ENCODE data around the gene TCEA3. TPM values are rescaled to one million over a fixed set of nuclear protein-coding genes. Genes with fewer than 3 reads are reported as not detected.

The TCEA3 gene
- total RNA-seq, 1 experiment from 2014 or later, result not detected

- no peak for DNase-seq (ENCODE audit: low spot score)
These were observed 3.2 kb downstream of the TCEA3 start for GRCh38 chr1:23421343-23421742.

- DNase-seq (ENCODE audit: low spot score), result no peak
These were observed 3.8 kb downstream of the TCEA3 start for GRCh38 chr1:23420778-23421177.

- DNase-seq (ENCODE audit: low spot score), result no peak
These were observed 5.4 kb downstream of the TCEA3 start for GRCh38 chr1:23419180-23419579.

- DNase-seq (ENCODE audit: low spot score), result no peak
These were observed 7.0 kb downstream of the TCEA3 start for GRCh38 chr1:23417570-23417969.

- no peak for DNase-seq (ENCODE audit: low spot score)
These were observed 7.6 kb downstream of the TCEA3 start for GRCh38 chr1:23416964-23417363.

- DNase-seq (ENCODE audit: low spot score), result no peak
These were observed 15.7 kb downstream of the TCEA3 start for GRCh38 chr1:23408797-23409290.

- no peak for DNase-seq (ENCODE audit: low spot score)
These were observed 17.4 kb downstream of the TCEA3 start for GRCh38 chr1:23407016-23407630.

DNA sequence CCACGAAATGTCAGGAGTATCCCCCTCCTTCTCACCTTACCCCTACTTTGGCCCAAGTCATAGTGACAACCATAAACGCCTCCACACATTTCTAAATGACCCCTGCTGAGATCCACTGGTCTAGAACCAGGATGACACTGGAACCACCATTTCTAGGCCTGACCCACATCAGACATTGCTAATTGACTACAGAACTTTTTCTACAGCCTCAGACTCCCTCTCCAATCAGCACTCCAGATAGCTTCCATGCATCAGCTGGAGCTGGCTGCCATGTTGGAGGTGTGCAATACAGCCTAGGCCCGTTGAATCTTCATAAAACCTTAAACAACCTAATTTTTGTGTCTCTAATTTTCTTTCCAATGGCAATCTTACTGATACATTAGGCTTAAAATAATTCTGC, 18.6 kb downstream of the TCEA3 start:
- DNase-seq (ENCODE audit: low spot score), result no peak

DNA sequence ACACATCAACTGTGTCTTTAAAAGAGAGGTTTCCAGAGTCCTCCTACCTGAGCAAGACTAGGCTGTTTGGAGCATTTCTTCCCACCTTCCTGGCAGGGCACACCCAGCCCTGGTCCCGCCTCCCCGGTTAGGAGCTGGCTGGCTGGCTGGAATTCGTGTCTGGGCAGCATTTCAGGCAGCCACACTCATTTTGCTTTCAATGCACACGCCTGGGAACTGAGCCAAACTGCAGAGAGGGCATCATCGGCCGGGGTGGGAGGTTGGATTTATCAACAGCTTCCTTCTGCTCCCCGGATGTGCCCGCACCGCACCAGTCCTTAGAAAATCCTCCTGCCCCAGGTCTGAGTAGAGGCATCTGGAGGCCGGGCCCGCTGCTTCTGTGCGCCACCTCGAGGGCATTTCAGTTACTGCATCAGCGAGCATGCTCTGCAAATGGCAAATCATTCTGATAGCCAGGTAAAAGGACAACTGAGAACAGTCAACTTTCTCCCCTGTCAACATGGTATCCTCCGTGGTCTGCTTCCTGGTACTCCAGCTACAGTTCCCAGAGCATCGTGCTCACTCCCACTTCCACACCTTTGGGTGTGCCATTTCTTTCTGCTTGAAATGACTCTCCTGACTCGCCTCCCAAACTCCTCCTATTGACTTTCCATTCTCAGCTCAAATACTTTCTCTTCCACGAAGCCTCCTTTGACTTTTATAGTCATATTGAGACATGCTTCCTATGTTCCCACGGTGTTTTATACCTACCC, 20.6 kb downstream of the TCEA3 start:
- peak; percentile 91 for DNase-seq (ENCODE audit: low spot score)

- no peak for DNase-seq (ENCODE audit: low spot score)
These were observed 21.2 kb downstream of the TCEA3 start for GRCh38 chr1:23403355-23403734.

- peak; percentile 58 for DNase-seq (ENCODE audit: low spot score)
These were observed 21.6 kb downstream of the TCEA3 start for GRCh38 chr1:23403038-23403336.

DNA sequence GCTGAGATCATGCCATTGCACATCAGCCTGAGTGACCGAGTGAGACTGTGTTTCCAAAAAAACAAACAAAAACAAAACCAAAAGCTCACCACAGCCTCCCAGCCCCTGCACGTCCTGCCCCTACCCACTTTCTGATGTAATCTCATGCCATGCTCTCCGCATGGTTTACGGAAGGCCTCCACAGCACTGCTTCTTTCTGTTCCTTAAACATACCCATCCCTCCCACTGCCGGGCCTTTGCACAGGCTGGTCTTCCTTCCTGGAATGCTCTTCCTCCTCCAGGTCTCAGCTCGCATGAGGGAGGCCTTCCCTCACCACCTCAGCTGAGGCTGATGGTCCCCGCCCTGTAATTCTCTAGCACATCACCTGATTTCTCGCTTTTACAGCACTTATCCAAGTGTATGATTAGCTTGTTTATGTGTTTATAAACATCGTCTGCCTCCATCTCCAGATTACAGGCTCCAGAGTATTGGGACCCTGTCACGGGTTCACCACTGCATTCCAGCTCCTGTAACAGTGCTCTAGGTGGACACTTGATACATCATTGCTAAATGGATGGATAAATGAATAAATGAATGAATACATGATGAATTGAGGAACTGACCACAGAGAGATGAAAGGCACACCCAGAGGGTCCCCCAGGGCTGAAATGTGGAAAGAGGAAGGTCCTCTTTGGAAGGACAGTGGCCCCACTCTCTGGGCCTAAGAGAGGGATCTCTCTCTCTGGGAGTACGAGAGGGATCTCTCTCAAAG, 22.1 kb downstream of the TCEA3 start:
- no peak for DNase-seq (ENCODE audit: low spot score)

- no peak for DNase-seq (ENCODE audit: low spot score)
These were observed 23.2 kb downstream of the TCEA3 start for GRCh38 chr1:23401313-23401712.

- no peak for DNase-seq (ENCODE audit: low spot score)
These were observed 24.0 kb downstream of the TCEA3 start for GRCh38 chr1:23400324-23401114.

- DNase-seq (ENCODE audit: low spot score), result no peak
These were observed 25.3 kb downstream of the TCEA3 start for GRCh38 chr1:23399229-23399628.

DNA sequence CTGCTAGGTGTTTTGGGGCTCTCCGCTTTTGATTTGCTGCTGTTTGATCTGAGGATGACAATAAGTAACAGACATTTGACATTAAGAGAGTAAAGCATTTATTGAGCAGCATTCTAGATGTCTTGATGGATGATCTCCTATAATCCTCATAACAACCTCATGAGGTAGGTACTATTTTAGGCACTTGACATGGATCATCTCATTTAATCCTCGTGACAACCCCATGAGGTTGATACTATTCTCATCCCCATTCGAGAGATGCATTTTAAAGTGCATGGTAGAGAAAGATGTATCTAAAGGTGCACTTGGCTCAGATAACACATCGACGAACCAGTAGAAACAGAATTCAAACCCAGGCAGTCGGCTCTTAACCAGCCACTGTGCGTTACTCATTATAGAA, 26.6 kb downstream of the TCEA3 start:
- DNase-seq (ENCODE audit: low spot score), result no peak

GRCh38 chr1:23396380-23396779, 28.2 kb downstream of the TCEA3 start:
- no peak for DNase-seq (ENCODE audit: low spot score)

- DNase-seq (ENCODE audit: low spot score), result no peak
These were observed 28.7 kb downstream of the TCEA3 start for GRCh38 chr1:23395849-23396248.

DNA sequence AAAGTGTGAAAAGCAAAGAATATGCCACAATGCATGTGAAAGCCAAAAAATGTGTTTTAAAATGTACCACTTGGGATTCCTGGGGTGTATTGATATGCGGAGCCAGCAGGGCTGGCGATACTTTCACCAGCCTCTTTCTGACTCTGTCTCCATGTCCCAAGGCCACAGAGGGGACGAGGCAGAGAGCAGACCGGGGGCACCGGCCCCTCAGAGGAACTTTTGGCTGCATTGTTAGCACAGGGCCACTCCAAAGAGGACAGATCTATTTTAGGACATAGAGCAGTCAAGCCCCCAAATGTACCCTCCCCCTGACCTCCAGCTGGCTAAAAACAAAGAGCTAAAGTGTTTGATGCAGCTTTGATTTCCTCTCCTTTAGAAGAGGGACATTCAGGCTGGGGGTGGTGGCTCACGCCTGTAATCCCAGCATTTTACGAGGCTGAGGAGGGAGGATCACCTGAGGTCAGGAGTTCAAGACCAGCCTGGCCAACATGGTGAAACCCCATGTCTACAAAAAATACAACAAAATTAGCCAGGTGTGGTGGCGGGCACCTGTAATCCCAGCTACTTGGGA, 29.3 kb downstream of the TCEA3 start:
- no peak for DNase-seq (ENCODE audit: low spot score)

- DNase-seq (ENCODE audit: low spot score), result peak; percentile 42
These were observed 29.9 kb downstream of the TCEA3 start for GRCh38 chr1:23394684-23395083.

DNA sequence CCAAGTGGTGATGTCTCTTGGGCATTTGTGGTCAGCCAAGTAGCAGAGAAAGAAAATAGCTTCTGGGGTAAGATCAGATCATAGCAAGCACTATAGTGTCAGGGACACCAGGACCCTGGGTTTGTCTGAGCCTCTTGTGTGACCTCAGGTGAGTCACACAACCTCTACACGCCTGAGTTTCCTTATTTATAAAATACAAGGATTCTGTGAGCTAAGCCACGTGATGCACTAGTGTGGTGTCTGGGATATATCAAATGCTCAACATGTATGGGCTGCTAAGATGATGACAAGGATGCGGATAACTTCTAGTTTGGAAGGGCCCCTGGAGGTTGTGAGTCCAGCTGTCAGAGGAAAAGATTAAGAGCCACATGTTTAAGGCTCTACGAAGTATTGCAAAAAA, 30.4 kb downstream of the TCEA3 start:
- DNase-seq (ENCODE audit: low spot score), result peak; percentile 26

- DNase-seq (ENCODE audit: low spot score), result peak; percentile 62
These were observed 30.8 kb downstream of the TCEA3 start for GRCh38 chr1:23393706-23394105.
